Fibroblast of lung (primary cell): Measurements from ENCODE around the gene ACTC1. TPM values are rescaled to one million over a fixed set of nuclear protein-coding genes. Genes with fewer than 3 reads are reported as not detected.

Experiments
- DNase-seq, 2 donors: peaks; one replicate each; pipeline versions ENCODE4 v3.0.0 to v3.0.0-alpha.2; 2010; ENCODE audit warnings: low read depth in 2 of 2
- H2AFZ ChIP-seq: 2 replicates; pipeline ENCODE4 v1.5.1; 2012; ENCODE audit warnings: low read length, control low read depth, inconsistent platforms
- H3K27ac ChIP-seq: 2 replicates; pipeline ENCODE4 v1.5.1; 2011; ENCODE audit warnings: low read length, control low read depth; ENCODE audit not compliant: insufficient read depth
- H3K27me3 ChIP-seq: 2 replicates; pipeline ENCODE4 v1.5.1; 2011; ENCODE audit warnings: mild to moderate bottlenecking, low read length; ENCODE audit not compliant: control insufficient read depth, insufficient read depth
- H3K36me3 ChIP-seq: 2 replicates; pipeline ENCODE4 v1.5.1; 2011; ENCODE audit warnings: low read length; ENCODE audit not compliant: control insufficient read depth, insufficient read depth
- H3K4me1 ChIP-seq: 2 replicates; pipeline ENCODE4 v1.5.1; 2011; ENCODE audit warnings: low read length; ENCODE audit not compliant: control insufficient read depth, insufficient read depth; ENCODE audit errors: extremely low read depth
- H3K4me2 ChIP-seq: 2 replicates; pipeline ENCODE4 v1.5.1; 2011; ENCODE audit warnings: low read length, control low read depth; ENCODE audit not compliant: insufficient read depth; ENCODE audit errors: extremely low read depth
- H3K4me3 ChIP-seq, 4 experiments: fragments of 200-600 bp in 1 of 4; sonication (generic) in 1 of 4; replicated peaks in 1 of 4; 2 replicates each; pipeline ENCODE4 v1.5.1; 2011 to 2016; ENCODE audit warnings: low read length in 4 of 4, low read depth in 3 of 4, mild to moderate bottlenecking in 3 of 4, control low read depth in 2 of 4, inconsistent platforms in 1 of 4, mixed read lengths in 1 of 4; ENCODE audit not compliant: insufficient read depth in 1 of 4; ENCODE audit errors: control extremely low read depth in 1 of 4
- H3K79me2 ChIP-seq: 2 replicates; pipeline ENCODE4 v1.5.1; 2012; ENCODE audit warnings: mild to moderate bottlenecking, low read length, inconsistent platforms; ENCODE audit not compliant: control insufficient read depth, insufficient read depth
- H3K9ac ChIP-seq: 2 replicates; pipeline ENCODE4 v1.5.1; 2011; ENCODE audit warnings: mild to moderate bottlenecking, low read length, control low read depth; ENCODE audit not compliant: insufficient read depth
- H3K9me3 ChIP-seq: 2 replicates; pipeline ENCODE4 v1.5.1; 2012; ENCODE audit warnings: low read depth, low read length; ENCODE audit not compliant: control insufficient read depth, insufficient read depth
- H4K20me1 ChIP-seq: 2 replicates; pipeline ENCODE4 v1.5.1; 2011; ENCODE audit warnings: low read length; ENCODE audit not compliant: control insufficient read depth, insufficient read depth; ENCODE audit errors: extremely low read depth
- CTCF ChIP-seq, 2 donors: IDR thresholded peaks in 1 of 2; conservative IDR thresholded peaks in 1 of 2; 1 replicate in 1 of 2; 2 replicates in 1 of 2; pipeline ENCODE4 v1.5.1; 2011 to 2012; ENCODE audit warnings: low read length in 2 of 2, control low read depth in 1 of 2, inconsistent platforms in 1 of 2, low read depth in 1 of 2, mild to moderate bottlenecking in 1 of 2
- EZH2 ChIP-seq: IDR thresholded peaks from 2 replicates; pipeline ENCODE4 v1.5.1; 2012; ENCODE audit warnings: low read length, control low read depth, mild to moderate bottlenecking; ENCODE audit errors: missing control alignments
- polyA plus RNA-seq, 2 donors: library from polyadenylated mRNA; depleted of rRNA in 1 of 2; stranded (reverse) in 1 of 2; unstranded in 1 of 2; fragments of >200 nt; gene quantifications; 2 replicates each; pipeline ENCODE4 v1.2.1, GENCODE V29; 2011 to 2012; ENCODE audit warnings: missing spikeins in 1 of 2
- total RNA-seq: library from RNA; depleted of rRNA; stranded (reverse); fragments of >200 nt; gene quantifications from 2 replicates; pipeline ENCODE4 v1.2.1, GENCODE V29; 2014

ACTC1 gene
- total and polyA plus RNA-seq, 2 donors (not counting 1 experiment from before 2014, with no cell fraction given), result 0.33 to 0.36 TPM

GRCh38 chr15:34760909-34761308 lies 34.4 kb downstream of the ACTC1 start:
- no peak overlapping the region for H2AFZ ChIP-seq
- no peaks in the 10 kb centered on the region for H3K79me2 ChIP-seq
- no peak overlapping the region for H3K4me3 ChIP-seq
- H3K36me3 ChIP-seq, result no peaks in the 10 kb centered on the region
- peaks cover 21% of the 10 kb centered on the region for H3K27me3 ChIP-seq
- no peaks in the 10 kb centered on the region for H4K20me1 ChIP-seq
- DNase-seq, result no peak
- no peaks in the 10 kb centered on the region for H3K9me3 ChIP-seq
- no peak overlapping the region for H3K4me2 ChIP-seq
- H3K27ac ChIP-seq, result no peak overlapping the region
- H3K9ac ChIP-seq, result no peak overlapping the region
- H3K4me1 ChIP-seq, result no peaks in the 10 kb centered on the region
- TF ChIP-seq EZH2, result no peak
- TF ChIP-seq CTCF (conservative IDR thresholded peaks at IDR 0.05 in 1 of 2, IDR thresholded peaks at IDR 0.05 in 1 of 2; ENCODE audit: low read depth in 1 of 2, low read length in 2 of 2), result no peak

- Histone ChIP-seq H2AFZ (no peak overlapping the region), H4K20me1 (no peaks in the 10 kb centered on the region), H3K27me3 (peaks cover 27% of the 10 kb centered on the region), H3K4me3 (no peak overlapping the region), H3K36me3 (no peaks in the 10 kb centered on the region), H3K9me3 (no peaks in the 10 kb centered on the region), H3K27ac (no peak overlapping the region), H3K4me2 (no peak overlapping the region), H3K9ac (no peak overlapping the region), H3K4me1 (no peaks in the 10 kb centered on the region), H3K79me2 (no peaks in the 10 kb centered on the region)
- DNase-seq, result no peak
- TF ChIP-seq EZH2 (no peak), CTCF (conservative IDR thresholded peaks at IDR 0.05 in 1 of 2, IDR thresholded peaks at IDR 0.05 in 1 of 2; ENCODE audit: low read depth in 1 of 2, low read length in 2 of 2) (no peak)
Measured at GRCh38 chr15:34759992-34760391, 35.4 kb downstream of the ACTC1 start.

- Histone ChIP-seq H4K20me1 (no peaks in the 10 kb centered on the region), H3K9ac (no peak overlapping the region), H3K4me3 (no peak overlapping the region), H3K27ac (no peak overlapping the region), H3K4me1 (no peaks in the 10 kb centered on the region), H3K36me3 (no peaks in the 10 kb centered on the region), H3K79me2 (no peaks in the 10 kb centered on the region), H3K9me3 (no peaks in the 10 kb centered on the region), H3K4me2 (no peak overlapping the region), H3K27me3 (peaks cover 34% of the 10 kb centered on the region), H2AFZ (no peak overlapping the region)
- DNase-seq, result no peak
- TF ChIP-seq CTCF (conservative IDR thresholded peaks at IDR 0.05 in 1 of 2, IDR thresholded peaks at IDR 0.05 in 1 of 2; ENCODE audit: low read depth in 1 of 2, low read length in 2 of 2), result no peak
- TF ChIP-seq EZH2, result no peak
Measured at GRCh38 chr15:34759347-34759746, 36.0 kb downstream of the ACTC1 start.
